DOHH2 (cell line): ENCODE measurements around the gene GALNT9.

ENCODE experiments used
- H3F3A ChIP-seq: fragments of 200-600 bp; sonication (generic), shearing (Covaris generic); 2 replicates; pipeline ENCODE4 v1.6.0; 2016; ENCODE audit warnings: antibody characterized with exemption, mild to moderate bottlenecking; ENCODE audit not compliant: control insufficient read depth, insufficient read depth
- H3K27ac ChIP-seq: fragments of 200-600 bp; sonication (generic); 2 replicates; pipeline ENCODE4 v1.5.1; 2014; ENCODE audit warnings: low read depth, mild to moderate bottlenecking, low read length, moderate library complexity
- H3K27me3 ChIP-seq: fragments of 200-600 bp; sonication (generic); 2 replicates; pipeline ENCODE4 v1.6.1; 2014; ENCODE audit warnings: mild to moderate bottlenecking, low read length, mixed read lengths; ENCODE audit not compliant: control insufficient read depth
- H3K36me3 ChIP-seq: fragments of 200-600 bp; sonication (generic); 2 replicates; pipeline ENCODE4 v1.6.1; 2014; ENCODE audit warnings: mild to moderate bottlenecking, low read length, moderate library complexity, mixed read lengths; ENCODE audit not compliant: control insufficient read depth
- H3K4me1 ChIP-seq: fragments of 200-600 bp; sonication (generic); 2 replicates; pipeline ENCODE4 v1.6.1; 2014; ENCODE audit warnings: mild to moderate bottlenecking, low read length, mixed read lengths; ENCODE audit not compliant: control insufficient read depth
- H3K4me2 ChIP-seq: fragments of 200-600 bp; sonication (generic); 2 replicates; pipeline ENCODE4 v1.6.0; 2014; ENCODE audit warnings: mild to moderate bottlenecking, low read length, moderate library complexity
- H3K4me3 ChIP-seq: fragments of 200-600 bp; sonication (generic); 2 replicates; pipeline ENCODE4 v1.5.1; 2014; ENCODE audit warnings: mild to moderate bottlenecking, low read length, mixed read lengths
- H3K79me2 ChIP-seq: fragments of 200-600 bp; sonication (generic); 2 replicates; pipeline ENCODE4 v1.6.1; 2014; ENCODE audit warnings: mild to moderate bottlenecking, low read length, mixed read lengths; ENCODE audit not compliant: control insufficient read depth
- H3K9me2 ChIP-seq: fragments of 200-600 bp; sonication (generic); replicated peaks from 2 replicates; pipeline ENCODE4 v1.6.1; 2014; ENCODE audit warnings: mild to moderate bottlenecking, low read length, mixed read lengths; ENCODE audit not compliant: control insufficient read depth
- H3K9me3 ChIP-seq: fragments of 200-600 bp; sonication (generic); 2 replicates; pipeline ENCODE4 v1.6.1; 2014; ENCODE audit warnings: antibody characterized with exemption, low read length, mixed read lengths; ENCODE audit not compliant: control insufficient read depth, insufficient read depth
- H4K20me1 ChIP-seq: fragments of 200-600 bp; sonication (generic); 2 replicates; pipeline ENCODE4 v1.6.0; 2014; ENCODE audit warnings: low read depth, mild to moderate bottlenecking, antibody characterized with exemption, low read length, moderate library complexity; ENCODE audit not compliant: control insufficient read depth, insufficient read depth
- EZH2phosphoT487 ChIP-seq: fragments of 200-600 bp; sonication (generic); IDR thresholded peaks from 2 replicates; pipeline ENCODE4 v1.6.1; 2017; ENCODE audit warnings: borderline replicate concordance, mild to moderate bottlenecking, antibody characterized with exemption, low read length, moderate library complexity, mixed read lengths
- TF ChIP-seq, protein P1 (sequence below): fragments of 200-600 bp; sonication (generic); IDR thresholded peaks from one replicate; pipeline ENCODE4 v1.5.1; 2014; ENCODE audit warnings: antibody characterized with exemption, mild to moderate bottlenecking, low read depth, low read length; ENCODE audit not compliant: poor library complexity, severe bottlenecking

The GALNT9 gene

DNA sequence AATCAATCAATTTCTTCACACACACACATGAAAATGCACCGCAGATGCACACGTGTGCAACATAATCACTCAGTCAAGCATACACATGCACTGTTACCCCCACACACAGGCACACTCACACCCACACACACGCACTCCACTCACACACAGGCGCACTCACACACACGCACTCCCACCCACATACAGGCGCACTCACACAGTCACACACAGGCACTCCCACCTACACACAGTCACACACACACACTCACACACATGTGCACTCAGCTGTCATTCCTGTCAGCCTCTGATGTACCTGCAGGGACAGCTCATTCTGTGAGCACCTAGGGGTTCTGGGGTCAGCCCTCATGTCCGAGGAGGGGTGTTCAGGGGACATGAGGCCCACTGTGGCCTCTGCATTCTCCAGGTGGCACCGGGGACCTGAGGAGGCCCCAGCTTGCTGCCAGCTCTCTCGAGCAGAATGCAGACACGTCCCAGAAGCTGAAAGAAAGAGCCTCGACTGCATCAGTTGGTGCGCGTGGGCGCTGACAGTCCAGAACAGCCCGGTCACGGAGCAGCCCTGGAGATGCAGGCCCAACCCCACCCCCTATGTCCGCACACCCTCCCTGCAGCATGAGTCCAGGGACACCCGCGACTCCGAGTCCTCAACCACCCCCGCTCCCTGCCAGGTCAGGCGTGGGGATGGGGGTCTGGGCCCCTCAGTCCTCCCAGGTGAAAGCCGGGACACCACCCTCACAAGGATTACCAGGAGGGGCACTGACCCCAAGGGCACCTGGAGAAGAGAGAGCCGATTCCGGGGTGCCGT, 115.8 kb downstream of the GALNT9 start:
- no peak overlapping the region for H3K4me3 ChIP-seq
- no peaks in the 10 kb centered on the region for H3K9me3 ChIP-seq
- no peaks in the 10 kb centered on the region for H3K9me2 ChIP-seq
- H3K27ac ChIP-seq: no peak overlapping the region
- no peak for TF ChIP-seq EZH2phosphoT487
- TF ChIP-seq, protein P1, sequence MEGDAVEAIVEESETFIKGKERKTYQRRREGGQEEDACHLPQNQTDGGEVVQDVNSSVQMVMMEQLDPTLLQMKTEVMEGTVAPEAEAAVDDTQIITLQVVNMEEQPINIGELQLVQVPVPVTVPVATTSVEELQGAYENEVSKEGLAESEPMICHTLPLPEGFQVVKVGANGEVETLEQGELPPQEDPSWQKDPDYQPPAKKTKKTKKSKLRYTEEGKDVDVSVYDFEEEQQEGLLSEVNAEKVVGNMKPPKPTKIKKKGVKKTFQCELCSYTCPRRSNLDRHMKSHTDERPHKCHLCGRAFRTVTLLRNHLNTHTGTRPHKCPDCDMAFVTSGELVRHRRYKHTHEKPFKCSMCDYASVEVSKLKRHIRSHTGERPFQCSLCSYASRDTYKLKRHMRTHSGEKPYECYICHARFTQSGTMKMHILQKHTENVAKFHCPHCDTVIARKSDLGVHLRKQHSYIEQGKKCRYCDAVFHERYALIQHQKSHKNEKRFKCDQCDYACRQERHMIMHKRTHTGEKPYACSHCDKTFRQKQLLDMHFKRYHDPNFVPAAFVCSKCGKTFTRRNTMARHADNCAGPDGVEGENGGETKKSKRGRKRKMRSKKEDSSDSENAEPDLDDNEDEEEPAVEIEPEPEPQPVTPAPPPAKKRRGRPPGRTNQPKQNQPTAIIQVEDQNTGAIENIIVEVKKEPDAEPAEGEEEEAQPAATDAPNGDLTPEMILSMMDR: no peak
- H3K4me1 ChIP-seq: no peaks in the 10 kb centered on the region
- H4K20me1 ChIP-seq: no peaks in the 10 kb centered on the region
- H3F3A ChIP-seq: no peaks in the 10 kb centered on the region
- H3K4me2 ChIP-seq: no peak overlapping the region
- no peaks in the 10 kb centered on the region for H3K79me2 ChIP-seq
- H3K27me3 ChIP-seq: no peaks in the 10 kb centered on the region
- H3K36me3 ChIP-seq: no peaks in the 10 kb centered on the region

DNA sequence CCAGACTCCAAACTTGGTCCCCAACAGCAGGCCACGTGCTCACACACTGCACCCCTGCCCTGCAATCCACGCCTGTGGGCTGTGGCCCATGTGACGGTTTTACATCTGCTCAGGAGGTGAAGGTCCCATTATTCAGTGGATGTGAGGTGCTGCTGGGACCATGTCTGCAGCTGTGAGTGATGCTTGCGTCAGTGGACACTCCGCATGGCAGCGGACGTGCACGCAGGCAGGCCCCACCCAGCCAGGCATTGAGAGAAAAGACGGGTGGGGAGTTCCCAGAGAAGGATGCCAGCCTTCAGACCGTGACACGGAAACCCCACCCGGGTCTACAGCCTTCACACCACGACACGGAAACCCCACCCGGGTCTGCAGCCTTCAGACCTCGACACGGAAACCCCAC, 117.6 kb downstream of the GALNT9 start:
- no peak for TF ChIP-seq EZH2phosphoT487
- TF ChIP-seq, protein P1: no peak
- Histone ChIP-seq H3K4me2 (no peak overlapping the region), H3K79me2 (no peaks in the 10 kb centered on the region)

GRCh38 chr12:132211326-132211725, 118.1 kb downstream of the GALNT9 start:
- H3K4me2 ChIP-seq: no peak overlapping the region
- no peak overlapping the region for H3K4me3 ChIP-seq
- no peaks in the 10 kb centered on the region for H3K9me3 ChIP-seq
- H3F3A ChIP-seq: no peaks in the 10 kb centered on the region
- H3K4me1 ChIP-seq: no peaks in the 10 kb centered on the region
- H3K27ac ChIP-seq: no peak overlapping the region
- no peaks in the 10 kb centered on the region for H3K79me2 ChIP-seq
- TF ChIP-seq EZH2phosphoT487: no peak
- TF ChIP-seq, protein P1: no peak
- no peaks in the 10 kb centered on the region for H3K36me3 ChIP-seq
- H4K20me1 ChIP-seq: no peaks in the 10 kb centered on the region
- no peaks in the 10 kb centered on the region for H3K9me2 ChIP-seq
- no peaks in the 10 kb centered on the region for H3K27me3 ChIP-seq

More for the DNA sequence above, 117.6 kb downstream of the GALNT9 start:
- Histone ChIP-seq H3K9me2 (no peaks in the 10 kb centered on the region), H3K9me3 (no peaks in the 10 kb centered on the region), H3K4me3 (no peak overlapping the region), H3K36me3 (no peaks in the 10 kb centered on the region), H3F3A (no peaks in the 10 kb centered on the region), H3K4me1 (no peaks in the 10 kb centered on the region), H3K27ac (no peak overlapping the region), H4K20me1 (no peaks in the 10 kb centered on the region), H3K27me3 (no peaks in the 10 kb centered on the region)
